ENCODE results near the gene GRHL1. TPM values are rescaled to one million over a fixed set of nuclear protein-coding genes. Genes with fewer than 3 reads are reported as not detected.

Gene GRHL1
- total and polyA plus RNA-seq, 2 donors (not counting 3 experiments of a cell fraction or from before 2014, with no cell fraction given), result 0.37 to 1.1 TPM

GRCh38 chr2:9952856-9953503 is 1.5 kb downstream of the GRHL1 start:
- H3K27ac ChIP-seq (ENCODE audit: insufficient read depth, low read depth, low read length), result no peak overlapping the region
- CTCF ChIA-PET, result interaction anchor here (1.8 kb wide), 1 partner anchor 32 kb away, joined by 10 read pairs; no protein-coding TSS in a partner anchor
- H3K4me2 ChIP-seq (ENCODE audit: insufficient read depth, low read length), result no peak overlapping the region
- no peaks in the 10 kb centered on the region for H3K9me3 ChIP-seq (replicated peaks; ENCODE audit: control insufficient read depth, insufficient read depth, low read length)
- intact Hi-C loops (cut with micrococcal nuclease), result loop anchor here (5.0 kb wide), 1 partner anchor 111 kb away; the partner anchor contains the start of gene TAF1B
- H3K4me1 ChIP-seq (ENCODE audit: control insufficient read depth, extremely low read depth, insufficient read depth, low read length), result peaks cover 4% of the 10 kb centered on the region
- DNase-seq (ENCODE audit: low read depth, low spot score) (no peak), FAIRE-seq (no peak)
- H3K36me3 ChIP-seq (ENCODE audit: control insufficient read depth in 2 of 2, extremely low read depth in 1 of 2, insufficient read depth in 2 of 2, low read length in 2 of 2), result no peaks in the 10 kb centered on the region
- H3K27me3 ChIP-seq (ENCODE audit: control insufficient read depth in 2 of 2, insufficient read depth in 2 of 2, low read length in 2 of 2), result no peaks in the 10 kb centered on the region
- H4K20me1 ChIP-seq (replicated peaks; ENCODE audit: control insufficient read depth, extremely low read depth, insufficient read depth, low read length), result no peaks in the 10 kb centered on the region
- H3K4me3 ChIP-seq (replicated peaks in 1 of 3; ENCODE audit: insufficient read depth in 1 of 3, low read depth in 1 of 3, low read length in 3 of 3), result no peak overlapping the region
- POLR2A ChIA-PET, result interaction anchor here (0.5 kb wide), 1 partner anchor 357 kb away, joined by 3 read pairs; no protein-coding TSS in a partner anchor
- H3K9me1 ChIP-seq (replicated peaks; ENCODE audit: control insufficient read depth, extremely low read depth, insufficient read depth, low read length), result no peaks in the 10 kb centered on the region
- H3K79me2 ChIP-seq (ENCODE audit: control insufficient read depth, insufficient read depth, low read length), result no peaks in the 10 kb centered on the region
- dilution Hi-C loops (cut with MboI; ENCODE audit: extremely low pct_ligation_motif_present, low sequenced_read_pairs), result loop anchor here (25.0 kb wide), 1 partner anchor 141 kb away; no protein-coding TSS in a partner anchor
- H3K9ac ChIP-seq (replicated peaks; ENCODE audit: extremely low read depth, insufficient read depth, low read length), result no peak overlapping the region
- BruUV-seq (replicated peaks), result no TSS peak
- H2AFZ ChIP-seq (ENCODE audit: low read depth, low read length), result no peak overlapping the region
- TF ChIP-seq EZH2 (IDR thresholded peaks at IDR 0.05; ENCODE audit: borderline replicate concordance, low read depth, low read length, severe bottlenecking) (no peak), POLR2AphosphoS5 (IDR thresholded peaks at IDR 0.05; ENCODE audit: insufficient read depth, low read depth, low read length) (no peak), CTCF (IDR thresholded peaks at IDR 0.05; ENCODE audit: extremely low read depth in 1 of 2, insufficient read depth in 1 of 2, low read depth in 1 of 2, low read length in 2 of 2) (no peak), POLR2A (IDR thresholded peaks at IDR 0.05; ENCODE audit: low read depth, low read length) (no peak), JUN (IDR thresholded peaks at IDR 0.05; ENCODE audit: borderline replicate concordance, insufficient read depth, insufficient read length, low read depth) (no peak), GATA2 (IDR thresholded peaks at IDR 0.05; ENCODE audit: insufficient read depth, insufficient read length, low read depth, low read length) (no peak), MAX (IDR thresholded peaks at IDR 0.05; ENCODE audit: insufficient read depth, insufficient read length) (no peak), MYC (IDR thresholded peaks at IDR 0.05; ENCODE audit: low read depth, low read length) (no peak), FOS (IDR thresholded peaks at IDR 0.05; ENCODE audit: borderline replicate concordance, insufficient read depth, low read length) (no peak)

Measured in endothelial cell of umbilical vein (primary cell).